Esophagus squamous epithelium (tissue), 5 donors: ENCODE results near the gene SLC44A1. TPM values are rescaled to one million over a fixed set of nuclear protein-coding genes. Genes with fewer than 3 reads are reported as not detected.

ENCODE experiments used
- DNase-seq: peaks from one replicate; lab custom pipeline; 2025; lab: John Stamatoyannopoulos, UW
- H3K27ac ChIP-seq, 4 donors: fragments of 200-600 bp; sonication (generic); one replicate each; pipeline ENCODE4 v1.5.1; 2016 to 2019; ENCODE audit warnings: mild to moderate bottlenecking in 1 of 4
- H3K27me3 ChIP-seq, 4 donors: fragments of 200-600 bp; sonication (generic); 1 replicate in 3 of 4; 2 replicates in 1 of 4; pipeline versions ENCODE4 v1.5.1 to v1.6.0; 2017 to 2021; ENCODE audit warnings: antibody characterized with exemption in 1 of 4
- H3K36me3 ChIP-seq, 3 donors: fragments of 200-600 bp; sonication (generic); one replicate each; pipeline ENCODE4 v1.5.1; 2016 to 2019
- H3K4me1 ChIP-seq, 3 donors: fragments of 200-600 bp; sonication (generic); one replicate each; pipeline ENCODE4 v1.5.1; 2017 to 2019
- H3K4me3 ChIP-seq, 4 donors: fragments of 200-600 bp; sonication (generic); 1 replicate in 3 of 4; 2 replicates in 1 of 4; pipeline ENCODE4 v1.5.1; 2016 to 2019; ENCODE audit warnings: mild to moderate bottlenecking in 2 of 4, moderate library complexity in 1 of 4
- H3K9me3 ChIP-seq, 3 donors: fragments of 200-600 bp; sonication (generic); one replicate each; pipeline ENCODE4 v1.5.1; 2016 to 2019
- CTCF ChIP-seq, 6 experiments: fragments of 450-650 bp in 4 of 6; fragments of 200-600 bp in 2 of 6; sonication (generic) in 2 of 6; IDR thresholded peaks; one replicate each; pipeline ENCODE4 v1.5.1; 2016 to 2019; ENCODE audit warnings: antibody characterized with exemption in 6 of 6, mild to moderate bottlenecking in 4 of 6, moderate library complexity in 4 of 6
- POLR2A ChIP-seq, 4 donors: fragments of 450-650 bp; IDR thresholded peaks; one replicate each; pipeline ENCODE4 v1.6.1; 2017; ENCODE audit warnings: antibody characterized with exemption in 4 of 4, mild to moderate bottlenecking in 4 of 4, moderate library complexity in 3 of 4
- WGBS, 2 donors: methylation state at CpG; one replicate each; pipeline ENCODE4 v1.1.5; 2018; 5-methylcytosine and 5-hydroxymethylcytosine counted together
- intact Hi-C: fragments of 100-400 bp; cut with DNase I; formaldehyde crosslinking; loops from one replicate; pipeline ENCODE4 v1.15.0; 2022
- total RNA-seq, 4 donors: library from RNA; depleted of rRNA; stranded (reverse); fragments of >200 nt; gene quantifications; one replicate each; pipeline ENCODE4 v1.1.0, GENCODE V29; 2016
- donor health status: DM: yes; HTN: yes; CAD: no.

The SLC44A1 gene
- total RNA-seq, 4 donors from 2014 or later, result 19.9 to 52.9 (median 37.8) TPM

- Histone ChIP-seq H3K27me3 (no peaks in the 10 kb centered on the region), H3K9me3 (no peaks in the 10 kb centered on the region), H3K27ac (no peak overlapping the region), H3K4me3 (no peak overlapping the region), H3K4me1 (peaks cover 0 to 31% (median 2%) of the 10 kb centered on the region in 3 donors), H3K36me3 (no peaks in the 10 kb centered on the region)
- WGBS, 2 donors, result 56 to 74% methylated on average over 6 of the region's 6 CpGs
- intact Hi-C loops, result no loop called here
- no peak for TF ChIP-seq POLR2A (IDR thresholded peaks at IDR 0.05)
- no peak for TF ChIP-seq CTCF (IDR thresholded peaks at IDR 0.05)
- DNase-seq, result no peak
Observed at GRCh38 chr9:105275938-105276337, 31.5 kb downstream of the SLC44A1 start.

GRCh38 chr9:105278751-105279150 is 34.3 kb downstream of the SLC44A1 start:
- Histone ChIP-seq H3K4me3 (no peak overlapping the region), H3K4me1 (peaks cover 5 to 56% (median 10%) of the 10 kb centered on the region in 3 donors), H3K27me3 (no peaks in the 10 kb centered on the region), H3K27ac (peak overlapping the region in 3 of 4 donors; percentile 45 to 59 (median 57)), H3K9me3 (no peaks in the 10 kb centered on the region), H3K36me3 (no peaks in the 10 kb centered on the region)
- DNase-seq, result no peak
- intact Hi-C loops, result no loop called here
- no peak for TF ChIP-seq POLR2A (IDR thresholded peaks at IDR 0.05)
- no peak for TF ChIP-seq CTCF (IDR thresholded peaks at IDR 0.05)
- 42 to 47% methylated on average over 4 of the region's 4 CpGs for WGBS, 2 donors

GRCh38 chr9:105280691-105281090 is 36.2 kb downstream of the SLC44A1 start:
- no peaks in the 10 kb centered on the region for H3K36me3 ChIP-seq
- H3K4me3 ChIP-seq, result no peak overlapping the region
- H3K27me3 ChIP-seq, result no peaks in the 10 kb centered on the region
- H3K9me3 ChIP-seq, result no peaks in the 10 kb centered on the region
- no peak for DNase-seq
- intact Hi-C loops, result no loop called here
- WGBS, 2 donors, result 44 to 57% methylated on average over 2 of the region's 2 CpGs
- TF ChIP-seq POLR2A (IDR thresholded peaks at IDR 0.05) (no peak), CTCF (IDR thresholded peaks at IDR 0.05) (no peak)
- H3K4me1 ChIP-seq, result peaks cover 5 to 65% (median 10%) of the 10 kb centered on the region in 3 donors
- H3K27ac ChIP-seq, result peak overlapping the region; percentile 32 to 65 (median 64)

GRCh38 chr9:105281272-105281671 is 36.8 kb downstream of the SLC44A1 start:
- Histone ChIP-seq H3K9me3 (no peaks in the 10 kb centered on the region), H3K4me1 (peaks cover 5 to 65% (median 10%) of the 10 kb centered on the region in 3 donors), H3K36me3 (no peaks in the 10 kb centered on the region), H3K27ac (peak overlapping the region in 3 of 4 donors; percentile 32 to 65 (median 64)), H3K4me3 (no peak overlapping the region), H3K27me3 (no peaks in the 10 kb centered on the region)
- DNase-seq, result no peak
- TF ChIP-seq POLR2A (IDR thresholded peaks at IDR 0.05), result no peak
- TF ChIP-seq CTCF (IDR thresholded peaks at IDR 0.05), result no peak
- intact Hi-C loops, result no loop called here
- WGBS, 2 donors, result 67 to 70% methylated on average over 4 of the region's 4 CpGs

- WGBS, 2 donors, result 31 to 61% methylated on average over 1 of the region's 1 CpG
- H3K27ac ChIP-seq, result peak overlapping the region in 3 of 4 donors; percentile 2 to 65 (median 64)
- H3K36me3 ChIP-seq, result no peaks in the 10 kb centered on the region
- no peaks in the 10 kb centered on the region for H3K9me3 ChIP-seq
- peaks cover 5 to 65% (median 10%) of the 10 kb centered on the region in 3 donors for H3K4me1 ChIP-seq
- no peak overlapping the region for H3K4me3 ChIP-seq
- intact Hi-C loops, result no loop called here
- no peak for TF ChIP-seq CTCF (IDR thresholded peaks at IDR 0.05)
- TF ChIP-seq POLR2A (IDR thresholded peaks at IDR 0.05), result no peak
- H3K27me3 ChIP-seq, result no peaks in the 10 kb centered on the region
- DNase-seq, result no peak
Observed at GRCh38 chr9:105281926-105282325, 37.5 kb downstream of the SLC44A1 start.
